A172 (cell line): Measurements from ENCODE around the gene BCL2. TPM values are rescaled to one million over a fixed set of nuclear protein-coding genes. Genes with fewer than 3 reads are reported as not detected.

Experiments
- DNase-seq: peaks from one replicate; pipeline ENCODE4 v3.0.0-alpha.2; 2015; ENCODE audit warnings: low spot score
- total RNA-seq: library from RNA; depleted of rRNA; stranded (reverse); fragments of >200 nt; shearing (Covaris generic); gene quantifications from 2 replicates; pipeline ENCODE4 v1.2.3, GENCODE V29; 2014

Gene BCL2
- total RNA-seq, 1 experiment from 2014 or later, result 2.5 TPM

GRCh38 chr18:63140997-63141777 lies 178.4 kb downstream of the BCL2 start:
- DNase-seq, result no peak

- no peak for DNase-seq
Measured at GRCh38 chr18:63140038-63140450, 179.5 kb downstream of the BCL2 start.

- DNase-seq, result no peak
Measured at GRCh38 chr18:63138436-63139340, 180.9 kb downstream of the BCL2 start.

GRCh38 chr18:63137999-63138435 lies 181.6 kb downstream of the BCL2 start:
- no peak for DNase-seq

GRCh38 chr18:63135101-63135500 lies 184.5 kb downstream of the BCL2 start:
- no peak for DNase-seq

- DNase-seq, result no peak
Measured at GRCh38 chr18:63132819-63133200, 186.8 kb downstream of the BCL2 start.

GRCh38 chr18:63131959-63132818 lies 187.4 kb downstream of the BCL2 start:
- DNase-seq, result no peak

GRCh38 chr18:63131106-63131958 lies 188.2 kb downstream of the BCL2 start:
- peak; percentile 31 for DNase-seq

GRCh38 chr18:63130176-63130575 lies 189.4 kb downstream of the BCL2 start:
- DNase-seq, result no peak

GRCh38 chr18:63128237-63128974 lies 191.2 kb downstream of the BCL2 start:
- no peak for DNase-seq

- DNase-seq, result no peak
Measured at GRCh38 chr18:63126134-63127069, 193.2 kb downstream of the BCL2 start.

- no peak for DNase-seq
Measured at GRCh38 chr18:63120620-63121019, 198.9 kb downstream of the BCL2 start.

- DNase-seq, result peak; percentile 4
Measured at GRCh38 chr18:63119647-63120046, 199.9 kb downstream of the BCL2 start.

- no peak for DNase-seq
Measured at GRCh38 chr18:63113899-63114565, 205.5 kb downstream of the BCL2 start.

- DNase-seq, result no peak
Measured at GRCh38 chr18:63112706-63113105, 206.9 kb downstream of the BCL2 start.

GRCh38 chr18:63111671-63112402 lies 207.7 kb downstream of the BCL2 start:
- DNase-seq, result peak; percentile 22

- DNase-seq, result no peak
Measured at GRCh38 chr18:63109802-63110201, 209.8 kb downstream of the BCL2 start.

- no peak for DNase-seq
Measured at GRCh38 chr18:63109022-63109421, 210.5 kb downstream of the BCL2 start.
